Measurements from ENCODE around the gene OR6A2. TPM values are rescaled to one million over a fixed set of nuclear protein-coding genes. Genes with fewer than 3 reads are reported as not detected.

Gene OR6A2
- total and polyA plus RNA-seq, 2 of the 8 experiments (the other 6 are each of a cell fraction or from before 2014, with no cell fraction given) = 0.14 to 0.20 TPM

- no peak for TF ChIP-seq CHD7 (IDR thresholded peaks at IDR 0.05; ENCODE audit: insufficient replicate concordance, low read length)
- TF ChIP-seq EP300 (IDR thresholded peaks at IDR 0.05; ENCODE audit: borderline replicate concordance in 1 of 2, low read depth in 2 of 2, low read length in 2 of 2) = no peak
- no peak for TF ChIP-seq TEAD4 (IDR thresholded peaks at IDR 0.05; ENCODE audit: low read depth, low read length)
- no peak for TF ChIP-seq ASH2L (IDR thresholded peaks at IDR 0.05; ENCODE audit: low read length)
- TF ChIP-seq POU5F1 (IDR thresholded peaks at IDR 0.05; ENCODE audit: low read depth, low read length) = no peak
Measured at GRCh38 chr11:6794639-6795038, 4.8 kb downstream of the OR6A2 start (continued).

Measured in H1 (cell line).